ACC112 (cell line): ENCODE results near the gene DNAL1.
A peak's percentile ranks its signal among the peaks of the same experiment; 100 is the strongest.

Source experiments
- H2AFZ ChIP-seq: fragments of 200-600 bp; sonication (generic); one replicate; pipeline ENCODE4 v1.6.0; 2017; ENCODE audit warnings: antibody characterized with exemption, low read length; ENCODE audit not compliant: unreplicated experiment
- H3K27ac ChIP-seq: fragments of 200-600 bp; sonication (generic); 2 replicates; pipeline ENCODE4 v1.5.1; 2014; ENCODE audit warnings: low read depth, mild to moderate bottlenecking, antibody characterized with exemption, low read length, moderate library complexity
- H3K27me3 ChIP-seq: fragments of 200-600 bp; sonication (generic); 2 replicates; pipeline ENCODE4 v1.6.1; 2014; ENCODE audit warnings: mild to moderate bottlenecking, antibody characterized with exemption, low read length, moderate library complexity, mixed read lengths; ENCODE audit not compliant: insufficient read depth
- H3K36me3 ChIP-seq: fragments of 200-600 bp; sonication (generic); 2 replicates; pipeline ENCODE4 v1.6.1; 2016; ENCODE audit warnings: mild to moderate bottlenecking, antibody characterized with exemption, low read length, moderate library complexity, mixed read lengths; ENCODE audit not compliant: insufficient read depth
- H3K4me1 ChIP-seq: fragments of 200-600 bp; sonication (generic); one replicate; pipeline ENCODE4 v1.6.1; 2016; ENCODE audit warnings: low read length, mixed read lengths; ENCODE audit not compliant: insufficient read depth, unreplicated experiment, control insufficient read depth
- H3K4me3 ChIP-seq: fragments of 200-600 bp; sonication (generic); 2 replicates; pipeline ENCODE4 v1.5.1; 2014; ENCODE audit warnings: mild to moderate bottlenecking, low read depth, low read length
- H3K79me2 ChIP-seq: fragments of 200-600 bp; sonication (generic); one replicate; pipeline ENCODE4 v1.6.0; 2016; ENCODE audit warnings: low read length; ENCODE audit not compliant: control insufficient read depth, unreplicated experiment, insufficient read depth

The DNAL1 gene

GRCh38 chr14:73738518-73739173 lies 93.9 kb downstream of the DNAL1 start:
- no peak overlapping the region for H2AFZ ChIP-seq
- no peaks in the 10 kb centered on the region for H3K27me3 ChIP-seq
- no peak overlapping the region for H3K27ac ChIP-seq
- peaks cover 63% of the 10 kb centered on the region for H3K79me2 ChIP-seq
- H3K36me3 ChIP-seq, result peaks cover 21% of the 10 kb centered on the region
- peaks cover 42% of the 10 kb centered on the region for H3K4me1 ChIP-seq
- H3K4me3 ChIP-seq, result no peak overlapping the region

- peaks cover 49% of the 10 kb centered on the region for H3K4me1 ChIP-seq
- no peak overlapping the region for H3K4me3 ChIP-seq
- no peaks in the 10 kb centered on the region for H3K27me3 ChIP-seq
- H3K36me3 ChIP-seq, result peaks cover 19% of the 10 kb centered on the region
- H3K79me2 ChIP-seq, result peaks cover 70% of the 10 kb centered on the region
- H3K27ac ChIP-seq, result no peak overlapping the region
- no peak overlapping the region for H2AFZ ChIP-seq
These were observed 94.5 kb downstream of the DNAL1 start for GRCh38 chr14:73739174-73739898.

- H3K27me3 ChIP-seq, result no peaks in the 10 kb centered on the region
- peaks cover 56% of the 10 kb centered on the region for H3K4me1 ChIP-seq
- no peak overlapping the region for H3K4me3 ChIP-seq
- peaks cover 74% of the 10 kb centered on the region for H3K79me2 ChIP-seq
- peaks cover 12% of the 10 kb centered on the region for H3K36me3 ChIP-seq
- no peak overlapping the region for H2AFZ ChIP-seq
- peak overlapping the region; percentile 95 for H3K27ac ChIP-seq
These were observed 95.3 kb downstream of the DNAL1 start for GRCh38 chr14:73739899-73740617.

GRCh38 chr14:73740618-73741326 lies 96.0 kb downstream of the DNAL1 start:
- H3K79me2 ChIP-seq, result peaks cover 81% of the 10 kb centered on the region
- H3K27me3 ChIP-seq, result no peaks in the 10 kb centered on the region
- peak overlapping the region; percentile 72 for H3K4me3 ChIP-seq
- no peak overlapping the region for H2AFZ ChIP-seq
- peaks cover 7% of the 10 kb centered on the region; the same call in 1 of the 2 replicates for H3K36me3 ChIP-seq
- peak overlapping the region; percentile 95 for H3K27ac ChIP-seq
- peaks cover 63% of the 10 kb centered on the region for H3K4me1 ChIP-seq

GRCh38 chr14:73741386-73741875 lies 96.6 kb downstream of the DNAL1 start:
- Histone ChIP-seq H3K27me3 (no peaks in the 10 kb centered on the region), H3K4me1 (peaks cover 68% of the 10 kb centered on the region), H3K4me3 (peak overlapping the region; percentile 72), H3K36me3 (peaks cover 7% of the 10 kb centered on the region; the same call in 1 of the 2 replicates), H3K27ac (peak overlapping the region; percentile 95), H3K79me2 (peaks cover 88% of the 10 kb centered on the region), H2AFZ (no peak overlapping the region)

GRCh38 chr14:73741876-73742519 lies 97.2 kb downstream of the DNAL1 start:
- Histone ChIP-seq H3K27ac (peak overlapping the region; percentile 95), H3K4me3 (peak overlapping the region; percentile 72), H2AFZ (no peak overlapping the region), H3K36me3 (peaks cover 7% of the 10 kb centered on the region; the same call in 1 of the 2 replicates), H3K79me2 (peaks cover 90% of the 10 kb centered on the region), H3K27me3 (no peaks in the 10 kb centered on the region), H3K4me1 (peaks cover 71% of the 10 kb centered on the region)

GRCh38 chr14:73742520-73743238 lies 97.9 kb downstream of the DNAL1 start:
- Histone ChIP-seq H3K27me3 (no peaks in the 10 kb centered on the region), H3K79me2 (peaks cover 94% of the 10 kb centered on the region), H3K4me3 (peak overlapping the region; percentile 72), H3K36me3 (peaks cover 7% of the 10 kb centered on the region; the same call in 1 of the 2 replicates), H3K4me1 (peaks cover 71% of the 10 kb centered on the region), H2AFZ (no peak overlapping the region), H3K27ac (peak overlapping the region; percentile 95)

GRCh38 chr14:73743431-73743931 lies 98.7 kb downstream of the DNAL1 start:
- H3K4me3 ChIP-seq, result no peak overlapping the region
- H3K36me3 ChIP-seq, result peaks cover 4% of the 10 kb centered on the region; the same call in 1 of the 2 replicates
- H2AFZ ChIP-seq, result no peak overlapping the region
- H3K4me1 ChIP-seq, result peaks cover 71% of the 10 kb centered on the region
- H3K27ac ChIP-seq, result 0 out of 2 replicates have a peak overlapping the region, but pooled peaks have one; percentile 95
- no peaks in the 10 kb centered on the region for H3K27me3 ChIP-seq
- H3K79me2 ChIP-seq, result peaks cover 97% of the 10 kb centered on the region

GRCh38 chr14:73744175-73744867 lies 99.5 kb downstream of the DNAL1 start:
- H3K27me3 ChIP-seq, result no peaks in the 10 kb centered on the region
- H2AFZ ChIP-seq, result no peak overlapping the region
- H3K36me3 ChIP-seq, result no peaks in the 10 kb centered on the region
- no peak overlapping the region for H3K4me3 ChIP-seq
- peaks cover 97% of the 10 kb centered on the region for H3K79me2 ChIP-seq
- H3K4me1 ChIP-seq, result peaks cover 71% of the 10 kb centered on the region
- H3K27ac ChIP-seq, result no peak overlapping the region
